PC-9 (cell line): ENCODE data around the gene OR5K1. TPM values are rescaled to one million over a fixed set of nuclear protein-coding genes. Genes with fewer than 3 reads are reported as not detected.

Experiments
- BruUV-seq: library from RNA; stranded (reverse); fragments of 400-500 nt; replicated peaks from 2 replicates; lab custom pipeline; 2021; lab: Mats Ljungman, UMichigan
- CTCF ChIA-PET: fragments of 300-600 bp; sonication (Branson Sonifier 250); formaldehyde crosslinking; loops from one replicate; lab custom pipeline; 2022; ENCODE audit warnings: antibody characterized with exemption; lab: Charles Lee
- POLR2A ChIA-PET: fragments of 300-600 bp; sonication (Branson Sonifier 250); formaldehyde crosslinking; loops from one replicate; lab custom pipeline; 2022; ENCODE audit warnings: antibody characterized with exemption; ENCODE audit not compliant: unreplicated experiment; lab: Charles Lee
- DNase-seq, 2 experiments: peaks; one replicate each; pipeline versions ENCODE4 v3.0.0 to v3.0.0-alpha.2; 2015 to 2022; ENCODE audit warnings: mixed read lengths in 1 of 2
- H2AFZ ChIP-seq: fragments of 200-600 bp; sonication (generic); 2 replicates; pipeline ENCODE4 v1.8.1; 2017; ENCODE audit warnings: antibody characterized with exemption
- H3F3A ChIP-seq: fragments of 200-600 bp; sonication (generic); 2 replicates; pipeline ENCODE4 v1.8.1; 2017; ENCODE audit warnings: antibody characterized with exemption, mild to moderate bottlenecking, low read depth; ENCODE audit not compliant: insufficient read depth
- H3K27ac ChIP-seq: fragments of 200-600 bp; sonication (generic); 2 replicates; pipeline ENCODE4 v1.6.1; 2016; ENCODE audit warnings: mixed run types
- H3K27me3 ChIP-seq: fragments of 200-600 bp; sonication (generic); 2 replicates; pipeline ENCODE4 v1.6.1; 2016; ENCODE audit warnings: low read depth, mixed run types; ENCODE audit not compliant: insufficient read depth
- H3K36me3 ChIP-seq: fragments of 200-600 bp; sonication (generic); 2 replicates; pipeline ENCODE4 v1.6.1; 2016; ENCODE audit warnings: low read depth, mixed run types
- H3K4me1 ChIP-seq: fragments of 200-600 bp; sonication (generic); replicated peaks from 2 replicates; pipeline ENCODE4 v1.6.1; 2016; ENCODE audit warnings: mixed run types; ENCODE audit not compliant: insufficient read depth
- H3K4me2 ChIP-seq: fragments of 200-600 bp; sonication (generic); 2 replicates; pipeline ENCODE4 v1.6.1; 2017; ENCODE audit warnings: mixed run types
- H3K4me3 ChIP-seq: fragments of 200-600 bp; sonication (generic); 2 replicates; pipeline ENCODE4 v1.6.1; 2016; ENCODE audit warnings: mixed run types
- H3K79me2 ChIP-seq: fragments of 200-600 bp; sonication (generic); 2 replicates; pipeline ENCODE4 v1.6.1; 2017; ENCODE audit warnings: low read depth, mixed run types
- H3K9me2 ChIP-seq: fragments of 200-600 bp; sonication (generic); 2 replicates; pipeline ENCODE4 v1.8.1; 2017; ENCODE audit warnings: mild to moderate bottlenecking; ENCODE audit not compliant: insufficient read depth
- H3K9me3 ChIP-seq: fragments of 200-600 bp; sonication (generic); 2 replicates; pipeline ENCODE4 v1.8.1; 2016; ENCODE audit warnings: low read depth; ENCODE audit not compliant: insufficient read depth
- H4K20me1 ChIP-seq: fragments of 200-600 bp; sonication (generic); 2 replicates; pipeline ENCODE4 v1.8.1; 2017; ENCODE audit not compliant: insufficient read depth
- CTCF ChIP-seq: fragments of 200-600 bp; sonication (generic); conservative IDR thresholded peaks from 2 replicates; pipeline ENCODE4 v1.6.1; 2017; ENCODE audit warnings: mixed run types, antibody characterized with exemption, mild to moderate bottlenecking, moderate library complexity
- EZH2 ChIP-seq: fragments of 200-600 bp; sonication (generic); IDR thresholded peaks from 2 replicates; pipeline ENCODE4 v1.8.0; 2017; ENCODE audit warnings: antibody characterized with exemption, low read depth
- intact Hi-C: fragments of 100-400 bp; cut with micrococcal nuclease; formaldehyde crosslinking; loops from one replicate; pipeline ENCODE4 v1.10.0; 2022; ENCODE audit not compliant: unreplicated experiment
- total RNA-seq: library from RNA; stranded (reverse); gene quantifications from 2 replicates; pipeline ENCODE4 v1.2.3, GENCODE V29; 2021

OR5K1 gene
- total RNA-seq, 1 experiment from 2014 or later, result not detected

- Histone ChIP-seq H4K20me1 (no peaks in the 10 kb centered on the region), H3K79me2 (no peaks in the 10 kb centered on the region), H3K9me3 (no peaks in the 10 kb centered on the region; the same call in 1 of the 2 replicates), H3K4me3 (no peak overlapping the region), H3K4me1 (peaks cover 14% of the 10 kb centered on the region; the same call in 1 of the 2 replicates), H3K36me3 (no peaks in the 10 kb centered on the region), H2AFZ (no peak overlapping the region), H3K4me2 (no peak overlapping the region), H3K27me3 (no peaks in the 10 kb centered on the region), H3K27ac (no peak overlapping the region), H3F3A (peaks cover 6% of the 10 kb centered on the region; the same call in 1 of the 2 replicates), H3K9me2 (peaks cover 3% of the 10 kb centered on the region; the same call in 1 of the 2 replicates)
- intact Hi-C loops, result no loop called here
- no peak for TF ChIP-seq EZH2
- TF ChIP-seq CTCF, result no peak
- ChIA-PET POLR2A (no interaction called here), CTCF (interaction anchor here (1.1 kb wide), 1 partner anchor 21 kb away, joined by 3 read pairs; no protein-coding TSS in a partner anchor)
- BruUV-seq, result no TSS peak
- DNase-seq, result no peak
Measured at GRCh38 chr3:98504539-98504938, 41.5 kb downstream of the OR5K1 start.

- Histone ChIP-seq H3K27ac (no peak overlapping the region), H2AFZ (no peak overlapping the region), H3K36me3 (no peaks in the 10 kb centered on the region), H3K4me1 (peaks cover 29% of the 10 kb centered on the region), H3K4me3 (no peak overlapping the region), H4K20me1 (no peaks in the 10 kb centered on the region), H3K9me2 (no peaks in the 10 kb centered on the region), H3K9me3 (no peaks in the 10 kb centered on the region; the same call in 1 of the 2 replicates), H3K4me2 (no peak overlapping the region), H3F3A (peaks cover 22% of the 10 kb centered on the region), H3K27me3 (no peaks in the 10 kb centered on the region), H3K79me2 (no peaks in the 10 kb centered on the region)
- DNase-seq, result no peak
- ChIA-PET CTCF (no interaction called here), POLR2A (no interaction called here)
- intact Hi-C loops, result no loop called here
- no TSS peak for BruUV-seq
- TF ChIP-seq EZH2 (no peak), CTCF (no peak)
Measured at GRCh38 chr3:98508582-98508981, 45.6 kb downstream of the OR5K1 start.

GRCh38 chr3:98512576-98512975 is 49.6 kb downstream of the OR5K1 start:
- peaks cover 28% of the 10 kb centered on the region for H3K36me3 ChIP-seq
- peak; percentile 31 to 80 for DNase-seq
- peaks cover 7% of the 10 kb centered on the region; the same call in 1 of the 2 replicates for H3K79me2 ChIP-seq
- TF ChIP-seq EZH2 (no peak), CTCF (no peak)
- intact Hi-C loops, result loop anchor here (5.0 to 10.0 kb wide), 3 partner anchors 390 to 538 kb away; partner anchors contain the start of genes DCBLD2 and RIOX2
- peak overlapping the region; percentile 19 for H2AFZ ChIP-seq
- H3K27ac ChIP-seq, result peak overlapping the region; percentile 87
- ChIA-PET CTCF (interaction anchor here (0.7 kb wide), 1 partner anchor 923 kb away, joined by 3 read pairs; no protein-coding TSS in a partner anchor), POLR2A (interaction anchor here (0.7 kb wide), 1 partner anchor 29 kb away, joined by 4 read pairs; no protein-coding TSS in a partner anchor)
- peaks cover 44% of the 10 kb centered on the region for H3F3A ChIP-seq
- H3K4me3 ChIP-seq, result peak overlapping the region; percentile 19
- H3K9me3 ChIP-seq, result peaks cover 5% of the 10 kb centered on the region; the same call in 1 of the 2 replicates
- no peaks in the 10 kb centered on the region for H3K9me2 ChIP-seq
- peaks cover 50% of the 10 kb centered on the region for H3K4me1 ChIP-seq
- BruUV-seq, result no TSS peak
- H3K27me3 ChIP-seq, result no peaks in the 10 kb centered on the region
- no peaks in the 10 kb centered on the region for H4K20me1 ChIP-seq
- peak overlapping the region; percentile 68 for H3K4me2 ChIP-seq
